Nephron progenitor cell (in vitro differentiated cells): ENCODE results near the gene MAST4.

Experiments used
- DNase-seq: peaks from one replicate; pipeline ENCODE4 v3.0.0; 2021
- H3K27ac Mint-ChIP-seq: 2 replicates; pipeline ENCODE4 v1.8.0; 2021; ENCODE audit warnings: mild to moderate bottlenecking, moderate library complexity, mixed read lengths
- H3K27me3 Mint-ChIP-seq: 2 replicates; pipeline ENCODE4 v1.8.0; 2021; ENCODE audit warnings: mild to moderate bottlenecking, low read depth, mixed read lengths; ENCODE audit not compliant: poor library complexity
- H3K36me3 Mint-ChIP-seq: 2 replicates; pipeline ENCODE4 v1.8.0; 2021; ENCODE audit warnings: low read depth, mixed read lengths
- H3K4me1 Mint-ChIP-seq: 2 replicates; pipeline ENCODE4 v1.8.0; 2021; ENCODE audit warnings: mixed read lengths
- H3K4me3 Mint-ChIP-seq: 2 replicates; pipeline ENCODE4 v1.8.0; 2021; ENCODE audit warnings: mild to moderate bottlenecking, moderate library complexity, mixed read lengths
- H3K9me3 Mint-ChIP-seq: 2 replicates; pipeline ENCODE4 v1.8.0; 2021; ENCODE audit warnings: mild to moderate bottlenecking, moderate library complexity, mixed read lengths
- TF ChIP-seq, protein P1 (sequence below): fragments of 200-600 bp; sonication (generic); IDR thresholded peaks from 2 replicates; pipeline ENCODE4 v1.5.0; 2021; ENCODE audit warnings: antibody characterized with exemption

The MAST4 gene

DNA sequence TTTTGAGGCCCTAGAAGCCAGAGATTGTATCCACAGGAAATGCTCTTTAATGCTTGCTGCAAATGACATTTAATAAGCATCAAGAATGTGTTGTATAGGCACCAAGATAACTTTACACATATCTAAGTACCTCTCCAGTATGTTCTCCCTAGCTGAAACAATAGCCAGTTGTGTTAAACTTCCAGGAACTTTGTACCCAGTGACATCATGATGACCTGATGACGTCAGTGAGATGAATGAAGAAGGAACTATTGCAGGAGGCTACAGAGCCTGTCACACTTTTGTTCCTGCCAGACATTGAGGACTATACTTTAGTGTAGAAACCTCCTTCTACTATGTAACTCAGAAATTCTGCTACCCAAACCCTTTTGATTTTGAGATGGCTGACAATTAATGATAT lies 470.6 kb downstream of the MAST4 start:
- TF ChIP-seq, protein P1, sequence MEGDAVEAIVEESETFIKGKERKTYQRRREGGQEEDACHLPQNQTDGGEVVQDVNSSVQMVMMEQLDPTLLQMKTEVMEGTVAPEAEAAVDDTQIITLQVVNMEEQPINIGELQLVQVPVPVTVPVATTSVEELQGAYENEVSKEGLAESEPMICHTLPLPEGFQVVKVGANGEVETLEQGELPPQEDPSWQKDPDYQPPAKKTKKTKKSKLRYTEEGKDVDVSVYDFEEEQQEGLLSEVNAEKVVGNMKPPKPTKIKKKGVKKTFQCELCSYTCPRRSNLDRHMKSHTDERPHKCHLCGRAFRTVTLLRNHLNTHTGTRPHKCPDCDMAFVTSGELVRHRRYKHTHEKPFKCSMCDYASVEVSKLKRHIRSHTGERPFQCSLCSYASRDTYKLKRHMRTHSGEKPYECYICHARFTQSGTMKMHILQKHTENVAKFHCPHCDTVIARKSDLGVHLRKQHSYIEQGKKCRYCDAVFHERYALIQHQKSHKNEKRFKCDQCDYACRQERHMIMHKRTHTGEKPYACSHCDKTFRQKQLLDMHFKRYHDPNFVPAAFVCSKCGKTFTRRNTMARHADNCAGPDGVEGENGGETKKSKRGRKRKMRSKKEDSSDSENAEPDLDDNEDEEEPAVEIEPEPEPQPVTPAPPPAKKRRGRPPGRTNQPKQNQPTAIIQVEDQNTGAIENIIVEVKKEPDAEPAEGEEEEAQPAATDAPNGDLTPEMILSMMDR = no peak
- peaks cover 5% of the 10 kb centered on the region for H3K36me3 Mint-ChIP-seq
- no peaks in the 10 kb centered on the region for H3K9me3 Mint-ChIP-seq
- H3K27me3 Mint-ChIP-seq = peaks cover 3% of the 10 kb centered on the region
- H3K4me1 Mint-ChIP-seq = peaks cover 15% of the 10 kb centered on the region
- no peak for DNase-seq
- H3K27ac Mint-ChIP-seq = no peak overlapping the region
- H3K4me3 Mint-ChIP-seq = no peak overlapping the region

DNA sequence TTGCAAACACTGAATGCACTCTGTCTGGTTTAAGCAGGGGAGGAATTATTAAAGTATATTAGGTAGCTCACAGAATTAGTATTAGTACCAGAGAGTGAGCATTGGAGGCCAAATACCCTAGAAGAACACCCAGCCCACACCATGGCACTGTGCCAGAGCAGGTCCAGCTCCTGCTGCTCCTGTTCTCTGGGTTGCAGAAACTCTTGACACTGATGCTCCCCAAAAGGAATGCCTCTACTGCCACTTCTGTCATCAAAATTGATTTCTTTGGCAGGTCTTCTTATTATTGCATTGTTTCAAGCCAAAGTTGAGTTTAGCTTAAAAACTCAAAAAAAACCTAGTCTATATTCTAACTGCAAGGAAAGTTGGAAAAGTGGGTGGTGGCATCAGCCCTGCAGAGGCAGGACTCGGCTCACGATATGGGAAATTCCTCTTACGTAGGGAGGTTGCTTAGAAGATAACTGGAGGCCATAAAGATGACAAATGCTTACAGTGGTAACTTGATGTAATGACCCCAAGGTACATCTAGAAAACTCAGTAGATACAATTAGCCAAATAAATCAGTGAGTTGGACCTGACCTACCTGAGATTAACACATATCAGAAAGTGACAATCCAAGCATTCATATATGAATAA lies 477.0 kb downstream of the MAST4 start:
- no peaks in the 10 kb centered on the region for H3K36me3 Mint-ChIP-seq
- H3K27me3 Mint-ChIP-seq = peaks cover 3% of the 10 kb centered on the region
- TF ChIP-seq, protein P1 = no peak
- no peaks in the 10 kb centered on the region for H3K9me3 Mint-ChIP-seq
- no peak overlapping the region for H3K27ac Mint-ChIP-seq
- no peak overlapping the region for H3K4me3 Mint-ChIP-seq
- no peak for DNase-seq
- peaks cover 17% of the 10 kb centered on the region for H3K4me1 Mint-ChIP-seq

DNA sequence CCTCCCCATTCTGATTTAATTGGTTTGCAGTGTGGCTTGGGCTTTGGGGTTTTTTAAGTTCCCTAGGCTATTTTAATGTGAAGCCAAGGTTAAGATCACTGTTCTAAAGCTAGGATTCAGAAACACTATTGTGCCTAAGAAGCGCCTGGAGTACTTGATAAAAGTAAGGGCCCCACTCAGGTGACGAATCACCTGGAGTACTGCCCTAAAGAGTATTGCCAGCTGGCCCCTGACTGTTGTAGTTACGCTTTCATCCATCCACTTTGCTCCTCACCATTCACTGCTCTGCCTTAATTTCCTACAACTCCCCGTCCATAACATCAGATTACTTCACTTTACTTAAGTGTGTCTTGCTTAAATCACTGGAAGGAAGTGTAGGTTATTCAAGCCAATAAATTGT lies 481.1 kb downstream of the MAST4 start:
- no peak for DNase-seq
- TF ChIP-seq, protein P1 = no peak
- Mint-ChIP-seq H3K27ac (peak overlapping the region; percentile 33), H3K4me3 (no peak overlapping the region), H3K9me3 (no peaks in the 10 kb centered on the region), H3K36me3 (no peaks in the 10 kb centered on the region), H3K4me1 (peaks cover 21% of the 10 kb centered on the region), H3K27me3 (no peaks in the 10 kb centered on the region)

DNA sequence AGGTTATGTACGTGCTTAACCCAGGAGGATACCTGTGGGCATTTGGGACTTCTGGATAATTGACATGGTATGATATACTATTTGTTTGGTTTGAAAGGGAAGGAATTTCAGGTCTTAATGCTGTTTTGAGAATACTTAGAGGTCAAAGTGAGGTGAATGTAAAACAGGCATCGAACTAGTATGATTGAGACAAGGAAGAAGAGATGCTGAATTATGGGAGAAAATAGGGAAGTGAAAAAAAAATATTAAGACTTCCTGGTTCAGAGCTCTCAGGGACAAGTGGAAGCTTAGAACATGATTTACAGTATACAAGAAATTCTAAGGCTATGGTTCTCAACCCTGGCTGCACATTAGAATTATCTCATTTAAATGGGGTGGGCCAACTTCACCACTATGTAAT lies 485.1 kb downstream of the MAST4 start:
- Mint-ChIP-seq H3K27me3 (no peaks in the 10 kb centered on the region), H3K4me3 (no peak overlapping the region), H3K36me3 (no peaks in the 10 kb centered on the region), H3K9me3 (no peaks in the 10 kb centered on the region), H3K4me1 (peaks cover 26% of the 10 kb centered on the region), H3K27ac (no peak overlapping the region)
- TF ChIP-seq, protein P1 = no peak
- DNase-seq = no peak

DNA sequence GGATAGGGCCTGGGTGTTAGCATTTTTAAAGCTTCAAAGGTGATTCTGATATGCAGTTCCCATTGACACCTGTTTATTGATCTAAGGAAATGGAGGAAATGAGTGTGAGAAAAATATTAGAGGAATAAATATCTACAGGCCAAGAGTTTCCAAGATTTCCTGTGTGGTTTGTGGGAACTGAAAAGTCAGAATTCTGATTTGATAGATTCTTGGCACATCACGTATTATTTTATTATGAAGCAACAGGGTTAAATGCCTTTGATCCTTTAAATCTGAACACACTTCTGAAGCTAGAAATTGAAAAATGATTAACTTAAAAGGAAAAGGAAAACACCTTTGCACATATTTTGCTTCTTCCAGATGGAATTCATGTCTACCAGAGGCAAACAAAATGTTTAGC lies 486.7 kb downstream of the MAST4 start:
- TF ChIP-seq, protein P1 = no peak
- no peak overlapping the region for H3K27ac Mint-ChIP-seq
- no peak for DNase-seq

DNA sequence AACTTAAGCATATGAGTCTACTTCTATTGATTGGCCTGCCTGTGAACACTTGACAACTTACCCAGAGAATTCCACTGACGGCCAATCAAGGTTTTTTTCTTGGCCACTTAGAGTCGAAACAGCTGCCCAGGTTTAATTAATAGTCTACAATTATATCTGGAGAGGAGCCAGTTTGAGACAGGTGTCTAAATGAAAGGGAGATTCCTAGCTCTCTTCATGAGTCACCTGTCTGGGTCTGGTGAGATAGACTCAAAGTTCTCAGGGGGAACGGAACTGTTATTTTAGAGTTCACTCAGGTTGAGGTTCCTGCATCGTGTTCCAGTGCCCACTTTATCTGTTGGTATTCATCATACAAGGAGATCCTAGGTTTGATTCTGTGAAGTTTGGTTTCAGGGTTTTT lies 489.4 kb downstream of the MAST4 start:
- TF ChIP-seq, protein P1 = no peak
- H3K4me3 Mint-ChIP-seq = no peak overlapping the region
- H3K36me3 Mint-ChIP-seq = peaks cover 2% of the 10 kb centered on the region
- H3K27ac Mint-ChIP-seq = no peak overlapping the region
- H3K4me1 Mint-ChIP-seq = peaks cover 42% of the 10 kb centered on the region
- no peak for DNase-seq
- H3K9me3 Mint-ChIP-seq = no peaks in the 10 kb centered on the region
- H3K27me3 Mint-ChIP-seq = peaks cover 2% of the 10 kb centered on the region

More for the DNA sequence above, 486.7 kb downstream of the MAST4 start:
- Mint-ChIP-seq H3K27me3 (peaks cover 2% of the 10 kb centered on the region), H3K4me3 (no peak overlapping the region), H3K4me1 (peaks cover 25% of the 10 kb centered on the region), H3K36me3 (no peaks in the 10 kb centered on the region), H3K9me3 (no peaks in the 10 kb centered on the region)
